Measurements from ENCODE around the gene RTL10.

DNA sequence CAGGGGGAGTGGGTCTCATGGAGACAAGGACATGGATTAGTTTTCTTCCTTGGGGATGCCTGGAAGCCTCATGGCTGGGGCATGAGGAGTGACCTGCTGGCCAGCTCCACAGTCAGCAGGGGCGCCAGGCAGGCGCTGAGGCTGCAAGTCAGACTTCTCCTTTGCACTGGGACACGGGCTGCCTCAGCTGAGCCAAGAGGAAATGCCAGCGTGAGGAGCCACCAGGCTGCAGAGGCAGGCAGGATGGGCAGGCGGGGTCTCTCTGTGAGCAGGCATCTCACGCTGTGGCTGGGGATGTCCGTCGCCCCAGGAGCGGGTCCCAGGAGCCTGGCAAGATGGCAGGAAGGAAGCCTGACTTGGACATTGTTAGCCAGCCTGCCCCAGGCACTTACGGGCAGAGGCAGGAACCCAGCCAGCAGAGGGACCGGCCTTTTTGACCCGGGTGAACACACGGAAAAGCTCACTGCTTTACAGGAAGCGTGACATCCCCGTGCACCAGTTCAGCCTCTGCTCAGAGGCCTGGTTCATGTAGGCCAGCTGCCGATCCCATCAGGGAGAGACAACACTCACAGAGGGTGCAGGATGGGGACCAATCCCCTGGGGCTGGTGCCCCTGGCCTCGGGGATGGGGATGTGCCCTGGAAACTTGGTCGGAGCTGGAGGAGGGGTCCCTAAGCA, 10.2 kb downstream of the RTL10 start:
- TF ChIP-seq, protein P1, sequence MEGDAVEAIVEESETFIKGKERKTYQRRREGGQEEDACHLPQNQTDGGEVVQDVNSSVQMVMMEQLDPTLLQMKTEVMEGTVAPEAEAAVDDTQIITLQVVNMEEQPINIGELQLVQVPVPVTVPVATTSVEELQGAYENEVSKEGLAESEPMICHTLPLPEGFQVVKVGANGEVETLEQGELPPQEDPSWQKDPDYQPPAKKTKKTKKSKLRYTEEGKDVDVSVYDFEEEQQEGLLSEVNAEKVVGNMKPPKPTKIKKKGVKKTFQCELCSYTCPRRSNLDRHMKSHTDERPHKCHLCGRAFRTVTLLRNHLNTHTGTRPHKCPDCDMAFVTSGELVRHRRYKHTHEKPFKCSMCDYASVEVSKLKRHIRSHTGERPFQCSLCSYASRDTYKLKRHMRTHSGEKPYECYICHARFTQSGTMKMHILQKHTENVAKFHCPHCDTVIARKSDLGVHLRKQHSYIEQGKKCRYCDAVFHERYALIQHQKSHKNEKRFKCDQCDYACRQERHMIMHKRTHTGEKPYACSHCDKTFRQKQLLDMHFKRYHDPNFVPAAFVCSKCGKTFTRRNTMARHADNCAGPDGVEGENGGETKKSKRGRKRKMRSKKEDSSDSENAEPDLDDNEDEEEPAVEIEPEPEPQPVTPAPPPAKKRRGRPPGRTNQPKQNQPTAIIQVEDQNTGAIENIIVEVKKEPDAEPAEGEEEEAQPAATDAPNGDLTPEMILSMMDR (optimal IDR thresholded peaks at IDR 0.05 in 1 of 3, IDR thresholded peaks at IDR 0.05 in 1 of 3, conservative IDR thresholded peaks at IDR 0.05 in 1 of 3; ENCODE audit: extremely low read depth in 1 of 3, insufficient read depth in 2 of 3, low read length in 3 of 3) = peak in 1 of 3 experiments; percentile 28
- no peak for TF ChIP-seq EZH2 (IDR thresholded peaks at IDR 0.05; ENCODE audit: low read length)
